ENCODE results near the gene NPRL2. TPM values are rescaled to one million over a fixed set of nuclear protein-coding genes. Genes with fewer than 3 reads are reported as not detected.

The NPRL2 gene
- total RNA-seq, 1 experiment from 2014 or later, result 29.8 TPM

DNA sequence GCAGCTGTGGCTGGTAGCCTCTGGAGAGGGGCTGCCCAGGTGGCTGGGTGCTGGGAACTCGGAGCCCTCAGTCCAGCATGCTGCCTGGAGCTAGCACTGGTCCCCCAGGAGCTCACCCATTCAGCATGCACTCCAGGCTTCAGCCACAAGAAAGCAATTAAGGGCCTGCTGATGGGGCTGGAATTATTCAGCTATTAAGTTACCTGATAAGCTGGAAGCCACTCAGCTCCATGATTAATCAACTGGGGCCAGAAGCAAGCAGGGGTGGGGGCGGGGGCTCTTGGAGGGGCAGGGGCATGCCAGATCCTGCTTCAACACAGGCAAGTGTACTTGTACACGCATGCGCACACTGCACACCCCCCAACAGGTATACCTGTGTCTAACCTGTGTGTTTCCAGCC, 30.8 kb upstream of the NPRL2 start:
- ChIA-PET POLR2A (interaction anchor here (0.6 kb wide), 1 partner anchor 22 kb away, joined by 5 read pairs; the partner anchor contains the start of gene TMEM115), CTCF (interaction anchor here (1.3 kb wide), 1 partner anchor 11 kb away, joined by 4 read pairs; no protein-coding TSS in a partner anchor)
- no peaks in the 10 kb centered on the region for H3K4me1 ChIP-seq
- no peaks in the 10 kb centered on the region for H3K9me3 ChIP-seq
- Mint-ChIP-seq H3K4me3 (ENCODE audit: unreplicated experiment) (no peak overlapping the region), H3K27ac (ENCODE audit: unreplicated experiment) (no peak overlapping the region), H3K36me3 (ENCODE audit: insufficient read depth, unreplicated experiment) (no peaks in the 10 kb centered on the region), H3K27me3 (ENCODE audit: insufficient read depth, unreplicated experiment) (peaks cover 11% of the 10 kb centered on the region), H3K4me1 (ENCODE audit: low read depth, unreplicated experiment) (no peaks in the 10 kb centered on the region), H3K9me3 (ENCODE audit: unreplicated experiment) (no peaks in the 10 kb centered on the region)
- no TSS peak for BruUV-seq (replicated peaks)
- H3K4me3 ChIP-seq (ENCODE audit: low read depth, low read length), result no peak overlapping the region
- H3K36me3 ChIP-seq (ENCODE audit: control insufficient read depth, insufficient read depth, low read length), result no peaks in the 10 kb centered on the region
- DNase-seq, result no peak
- TF ChIP-seq, protein P1, sequence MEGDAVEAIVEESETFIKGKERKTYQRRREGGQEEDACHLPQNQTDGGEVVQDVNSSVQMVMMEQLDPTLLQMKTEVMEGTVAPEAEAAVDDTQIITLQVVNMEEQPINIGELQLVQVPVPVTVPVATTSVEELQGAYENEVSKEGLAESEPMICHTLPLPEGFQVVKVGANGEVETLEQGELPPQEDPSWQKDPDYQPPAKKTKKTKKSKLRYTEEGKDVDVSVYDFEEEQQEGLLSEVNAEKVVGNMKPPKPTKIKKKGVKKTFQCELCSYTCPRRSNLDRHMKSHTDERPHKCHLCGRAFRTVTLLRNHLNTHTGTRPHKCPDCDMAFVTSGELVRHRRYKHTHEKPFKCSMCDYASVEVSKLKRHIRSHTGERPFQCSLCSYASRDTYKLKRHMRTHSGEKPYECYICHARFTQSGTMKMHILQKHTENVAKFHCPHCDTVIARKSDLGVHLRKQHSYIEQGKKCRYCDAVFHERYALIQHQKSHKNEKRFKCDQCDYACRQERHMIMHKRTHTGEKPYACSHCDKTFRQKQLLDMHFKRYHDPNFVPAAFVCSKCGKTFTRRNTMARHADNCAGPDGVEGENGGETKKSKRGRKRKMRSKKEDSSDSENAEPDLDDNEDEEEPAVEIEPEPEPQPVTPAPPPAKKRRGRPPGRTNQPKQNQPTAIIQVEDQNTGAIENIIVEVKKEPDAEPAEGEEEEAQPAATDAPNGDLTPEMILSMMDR (IDR thresholded peaks at IDR 0.05; ENCODE audit: insufficient read depth in 1 of 2, low read depth in 1 of 2, low read length in 1 of 2, severe bottlenecking in 1 of 2, unreplicated experiment in 1 of 2), result no peak
- intact Hi-C loops (cut with micrococcal nuclease; ENCODE audit: unreplicated experiment), result no loop called here
- H3K27me3 ChIP-seq (replicated peaks; ENCODE audit: control insufficient read depth, insufficient read depth, low read length), result no peaks in the 10 kb centered on the region

DNA sequence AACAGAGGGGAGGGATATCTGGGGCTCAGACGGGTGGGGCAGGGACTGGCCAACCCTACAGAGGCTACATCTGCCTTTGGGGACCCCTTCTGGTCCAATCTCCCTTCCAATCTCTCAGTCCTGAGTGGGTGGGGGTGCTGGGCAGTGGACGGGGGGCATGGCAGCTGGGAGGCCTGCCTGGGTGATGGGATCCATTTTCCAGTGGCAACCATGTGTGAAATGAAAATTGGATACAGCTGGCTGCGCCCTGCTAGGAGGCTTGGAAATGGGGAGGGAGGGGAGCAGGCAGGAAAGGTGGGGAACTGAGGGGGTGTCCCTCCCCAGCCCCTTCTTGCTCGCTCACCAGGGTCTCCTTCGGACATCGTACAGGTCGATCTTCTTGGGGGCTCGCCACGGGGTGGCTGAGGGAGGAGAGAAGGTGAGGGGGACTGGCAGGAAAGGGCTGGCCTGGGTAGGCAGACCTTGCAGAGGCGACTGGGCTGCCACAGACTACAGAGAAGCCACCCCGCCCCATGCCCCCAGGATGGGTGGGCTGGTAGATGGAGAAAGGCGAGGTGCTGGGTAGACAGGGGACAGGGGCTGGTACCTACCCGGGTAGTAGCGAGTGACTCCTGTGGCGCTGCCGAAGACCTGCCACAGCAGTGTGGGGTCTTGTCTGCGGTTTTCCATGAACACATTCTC, 30.0 kb upstream of the NPRL2 start:
- H3K9me3 ChIP-seq, result no peaks in the 10 kb centered on the region
- Mint-ChIP-seq H3K4me1 (ENCODE audit: low read depth, unreplicated experiment) (no peaks in the 10 kb centered on the region), H3K27me3 (ENCODE audit: insufficient read depth, unreplicated experiment) (peaks cover 11% of the 10 kb centered on the region), H3K36me3 (ENCODE audit: insufficient read depth, unreplicated experiment) (no peaks in the 10 kb centered on the region), H3K27ac (ENCODE audit: unreplicated experiment) (no peak overlapping the region), H3K4me3 (ENCODE audit: unreplicated experiment) (no peak overlapping the region), H3K9me3 (ENCODE audit: unreplicated experiment) (no peaks in the 10 kb centered on the region)
- no peaks in the 10 kb centered on the region for H3K4me1 ChIP-seq
- intact Hi-C loops (cut with micrococcal nuclease; ENCODE audit: unreplicated experiment), result no loop called here
- no peak for DNase-seq
- POLR2A ChIA-PET, result no interaction called here
- H3K27me3 ChIP-seq (replicated peaks; ENCODE audit: control insufficient read depth, insufficient read depth, low read length), result no peaks in the 10 kb centered on the region
- H3K4me3 ChIP-seq (ENCODE audit: low read depth, low read length), result no peak overlapping the region
- no TSS peak for BruUV-seq (replicated peaks)
- TF ChIP-seq, protein P1 (IDR thresholded peaks at IDR 0.05; ENCODE audit: insufficient read depth in 1 of 2, low read depth in 1 of 2, low read length in 1 of 2, severe bottlenecking in 1 of 2, unreplicated experiment in 1 of 2), result no peak
- CTCF ChIA-PET, result interaction anchor here (1.3 kb wide), 1 partner anchor 10 kb away, joined by 4 read pairs; no protein-coding TSS in a partner anchor
- H3K36me3 ChIP-seq (ENCODE audit: control insufficient read depth, insufficient read depth, low read length), result no peaks in the 10 kb centered on the region

DNA sequence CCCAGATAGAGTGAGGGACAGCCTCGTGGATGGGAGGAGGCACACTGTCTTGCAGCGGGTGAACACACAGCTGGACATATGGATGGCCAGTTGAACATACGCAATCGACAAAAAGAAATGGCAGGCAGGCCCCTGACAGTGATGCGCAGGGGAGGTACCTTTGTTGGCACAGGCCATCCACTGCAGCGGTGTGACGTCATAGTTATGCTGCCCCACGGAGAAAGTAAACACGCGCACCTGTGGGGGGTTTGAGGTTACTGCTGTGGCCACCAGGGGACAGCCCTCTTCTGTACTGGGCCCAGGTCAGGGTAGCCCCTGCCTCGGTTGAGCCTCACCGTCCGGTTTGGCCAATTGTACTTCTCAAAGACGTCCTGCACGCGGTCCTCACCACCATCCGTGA, 28.2 kb upstream of the NPRL2 start:
- DNase-seq, result no peak
- Histone ChIP-seq H3K27me3 (replicated peaks; ENCODE audit: control insufficient read depth, insufficient read depth, low read length) (no peaks in the 10 kb centered on the region), H3K36me3 (ENCODE audit: control insufficient read depth, insufficient read depth, low read length) (no peaks in the 10 kb centered on the region), H3K4me1 (no peaks in the 10 kb centered on the region), H3K4me3 (ENCODE audit: low read depth, low read length) (no peak overlapping the region), H3K9me3 (no peaks in the 10 kb centered on the region)
- H3K4me3 Mint-ChIP-seq (ENCODE audit: unreplicated experiment), result no peak overlapping the region
- POLR2A ChIA-PET, result no interaction called here
- no TSS peak for BruUV-seq (replicated peaks)
- H3K27me3 Mint-ChIP-seq (ENCODE audit: insufficient read depth, unreplicated experiment), result peaks cover 8% of the 10 kb centered on the region
- intact Hi-C loops (cut with micrococcal nuclease; ENCODE audit: unreplicated experiment), result no loop called here
- TF ChIP-seq, protein P1 (IDR thresholded peaks at IDR 0.05; ENCODE audit: insufficient read depth in 1 of 2, low read depth in 1 of 2, low read length in 1 of 2, severe bottlenecking in 1 of 2, unreplicated experiment in 1 of 2), result no peak
- H3K36me3 Mint-ChIP-seq (ENCODE audit: insufficient read depth, unreplicated experiment), result no peaks in the 10 kb centered on the region
- no peaks in the 10 kb centered on the region for H3K9me3 Mint-ChIP-seq (ENCODE audit: unreplicated experiment)
- CTCF ChIA-PET, result no interaction called here
- no peaks in the 10 kb centered on the region for H3K4me1 Mint-ChIP-seq (ENCODE audit: low read depth, unreplicated experiment)
- H3K27ac Mint-ChIP-seq (ENCODE audit: unreplicated experiment), result no peak overlapping the region
